ENCODE measurements around the gene TRPM6. TPM values are rescaled to one million over a fixed set of nuclear protein-coding genes. Genes with fewer than 3 reads are reported as not detected.
"Not testable (repeated sequence)": the region's sequence is repeated elsewhere in the genome, so short reads cannot be mapped to it uniquely, and the experiment has no call there.

TRPM6 gene
- total RNA-seq, 1 experiment from 2014 or later, result not detected

GRCh38 chr9:74856989-74857388, 30.7 kb downstream of the TRPM6 start:
- no peak for DNase-seq (ENCODE audit: low spot score)

- DNase-seq (ENCODE audit: low spot score), result no peak
These were observed 32.6 kb downstream of the TRPM6 start for GRCh38 chr9:74855072-74855471.

GRCh38 chr9:74853024-74853423, 34.7 kb downstream of the TRPM6 start:
- not testable (repeated sequence) for DNase-seq (ENCODE audit: low spot score)

- DNase-seq (ENCODE audit: low spot score), result no peak
These were observed 39.6 kb downstream of the TRPM6 start for GRCh38 chr9:74848153-74848525.

GRCh38 chr9:74847478-74848152, 40.1 kb downstream of the TRPM6 start:
- DNase-seq (ENCODE audit: low spot score), result no peak

GRCh38 chr9:74846766-74847165, 41.0 kb downstream of the TRPM6 start:
- no peak for DNase-seq (ENCODE audit: low spot score)

GRCh38 chr9:74838351-74838750, 49.4 kb downstream of the TRPM6 start:
- no peak for DNase-seq (ENCODE audit: low spot score)

- no peak for DNase-seq (ENCODE audit: low spot score)
These were observed 63.1 kb downstream of the TRPM6 start for GRCh38 chr9:74824654-74825053.

- DNase-seq (ENCODE audit: low spot score), result no peak
These were observed 66.1 kb downstream of the TRPM6 start for GRCh38 chr9:74821636-74822035.

- no peak for DNase-seq (ENCODE audit: low spot score)
These were observed 69.9 kb downstream of the TRPM6 start for GRCh38 chr9:74817816-74818215.

GRCh38 chr9:74817281-74817810, 70.4 kb downstream of the TRPM6 start:
- DNase-seq (ENCODE audit: low spot score), result no peak

GRCh38 chr9:74810200-74810599, 77.5 kb downstream of the TRPM6 start:
- no peak for DNase-seq (ENCODE audit: low spot score)

GRCh38 chr9:74804018-74804385, 83.7 kb downstream of the TRPM6 start:
- peak; percentile 12 for DNase-seq (ENCODE audit: low spot score)

- no peak for DNase-seq (ENCODE audit: low spot score)
These were observed 84.2 kb downstream of the TRPM6 start for GRCh38 chr9:74803376-74804017.

GRCh38 chr9:74800226-74800625, 87.5 kb downstream of the TRPM6 start:
- DNase-seq (ENCODE audit: low spot score), result no peak

- no peak for DNase-seq (ENCODE audit: low spot score)
These were observed 91.9 kb downstream of the TRPM6 start for GRCh38 chr9:74795803-74796202.

GRCh38 chr9:74795081-74795480, 92.6 kb downstream of the TRPM6 start:
- no peak for DNase-seq (ENCODE audit: low spot score)

- DNase-seq (ENCODE audit: low spot score), result no peak
These were observed 103.2 kb downstream of the TRPM6 start for GRCh38 chr9:74784506-74784905.

GRCh38 chr9:74783408-74783807, 104.3 kb downstream of the TRPM6 start:
- DNase-seq (ENCODE audit: low spot score), result no peak

GRCh38 chr9:74777136-74777879, 110.4 kb downstream of the TRPM6 start:
- peak; percentile 60 for DNase-seq (ENCODE audit: low spot score)

GRCh38 chr9:74775396-74775795, 112.3 kb downstream of the TRPM6 start:
- DNase-seq (ENCODE audit: low spot score), result no peak

- peak; percentile 90 for DNase-seq (ENCODE audit: low spot score)
These were observed 113.7 kb downstream of the TRPM6 start for GRCh38 chr9:74773886-74774479.

All from HT-29 (cell line).